Measurements from ENCODE around the gene ZNF853. TPM values are rescaled to one million over a fixed set of nuclear protein-coding genes. Genes with fewer than 3 reads are reported as not detected.
"Not testable (repeated sequence)": the region's sequence is repeated elsewhere in the genome, so short reads cannot be mapped to it uniquely, and the experiment has no call there.

ZNF853 gene
- total and polyA plus RNA-seq, 2 donors (not counting 3 experiments of a cell fraction or from before 2014, with no cell fraction given), result 0.47 to 0.58 TPM

GRCh38 chr7:6658618-6659345 is 43.4 kb downstream of the ZNF853 start:
- H3K9ac ChIP-seq (replicated peaks; ENCODE audit: extremely low read depth, insufficient read depth, low read length), result no peak overlapping the region
- POLR2A ChIA-PET, result no interaction called here
- intact Hi-C loops (cut with micrococcal nuclease), result no loop called here
- DNase-seq (ENCODE audit: low read depth, low spot score) (no peak), FAIRE-seq (no peak)
- H3K4me3 ChIP-seq (replicated peaks in 1 of 3; ENCODE audit: insufficient read depth in 1 of 3, low read depth in 1 of 3, low read length in 3 of 3), result no peak overlapping the region
- BruUV-seq (replicated peaks), result no TSS peak
- no peaks in the 10 kb centered on the region for H3K9me3 ChIP-seq (replicated peaks; ENCODE audit: control insufficient read depth, insufficient read depth, low read length)
- no peaks in the 10 kb centered on the region for H3K4me1 ChIP-seq (ENCODE audit: control insufficient read depth, extremely low read depth, insufficient read depth, low read length)
- no peaks in the 10 kb centered on the region for H3K79me2 ChIP-seq (ENCODE audit: control insufficient read depth, insufficient read depth, low read length)
- CTCF ChIA-PET, result no interaction called here
- no peaks in the 10 kb centered on the region for H3K36me3 ChIP-seq (ENCODE audit: control insufficient read depth in 2 of 2, extremely low read depth in 1 of 2, insufficient read depth in 2 of 2, low read length in 2 of 2)
- no peaks in the 10 kb centered on the region for H4K20me1 ChIP-seq (replicated peaks; ENCODE audit: control insufficient read depth, extremely low read depth, insufficient read depth, low read length)
- H3K27me3 ChIP-seq (ENCODE audit: control insufficient read depth in 2 of 2, insufficient read depth in 2 of 2, low read length in 2 of 2), result peaks cover 0 to 4% of the 10 kb centered on the region in 2 experiments
- no peak overlapping the region for H3K4me2 ChIP-seq (ENCODE audit: insufficient read depth, low read length)
- H2AFZ ChIP-seq (ENCODE audit: low read depth, low read length), result no peak overlapping the region
- no peak overlapping the region for H3K27ac ChIP-seq (ENCODE audit: insufficient read depth, low read depth, low read length)
- TF ChIP-seq POLR2A (IDR thresholded peaks at IDR 0.05; ENCODE audit: low read depth, low read length) (no peak), GATA2 (IDR thresholded peaks at IDR 0.05; ENCODE audit: insufficient read depth, insufficient read length, low read depth, low read length) (no peak), POLR2AphosphoS5 (IDR thresholded peaks at IDR 0.05; ENCODE audit: insufficient read depth, low read depth, low read length) (no peak), EZH2 (IDR thresholded peaks at IDR 0.05; ENCODE audit: borderline replicate concordance, low read depth, low read length, severe bottlenecking) (no peak), FOS (IDR thresholded peaks at IDR 0.05; ENCODE audit: borderline replicate concordance, insufficient read depth, low read length) (no peak), JUN (IDR thresholded peaks at IDR 0.05; ENCODE audit: borderline replicate concordance, insufficient read depth, insufficient read length, low read depth) (no peak), MYC (IDR thresholded peaks at IDR 0.05; ENCODE audit: low read depth, low read length) (no peak), MAX (IDR thresholded peaks at IDR 0.05; ENCODE audit: insufficient read depth, insufficient read length) (no peak)
- TF ChIP-seq, protein P1, sequence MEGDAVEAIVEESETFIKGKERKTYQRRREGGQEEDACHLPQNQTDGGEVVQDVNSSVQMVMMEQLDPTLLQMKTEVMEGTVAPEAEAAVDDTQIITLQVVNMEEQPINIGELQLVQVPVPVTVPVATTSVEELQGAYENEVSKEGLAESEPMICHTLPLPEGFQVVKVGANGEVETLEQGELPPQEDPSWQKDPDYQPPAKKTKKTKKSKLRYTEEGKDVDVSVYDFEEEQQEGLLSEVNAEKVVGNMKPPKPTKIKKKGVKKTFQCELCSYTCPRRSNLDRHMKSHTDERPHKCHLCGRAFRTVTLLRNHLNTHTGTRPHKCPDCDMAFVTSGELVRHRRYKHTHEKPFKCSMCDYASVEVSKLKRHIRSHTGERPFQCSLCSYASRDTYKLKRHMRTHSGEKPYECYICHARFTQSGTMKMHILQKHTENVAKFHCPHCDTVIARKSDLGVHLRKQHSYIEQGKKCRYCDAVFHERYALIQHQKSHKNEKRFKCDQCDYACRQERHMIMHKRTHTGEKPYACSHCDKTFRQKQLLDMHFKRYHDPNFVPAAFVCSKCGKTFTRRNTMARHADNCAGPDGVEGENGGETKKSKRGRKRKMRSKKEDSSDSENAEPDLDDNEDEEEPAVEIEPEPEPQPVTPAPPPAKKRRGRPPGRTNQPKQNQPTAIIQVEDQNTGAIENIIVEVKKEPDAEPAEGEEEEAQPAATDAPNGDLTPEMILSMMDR (IDR thresholded peaks at IDR 0.05; ENCODE audit: extremely low read depth in 1 of 2, insufficient read depth in 1 of 2, low read depth in 1 of 2, low read length in 2 of 2), result no peak
- no peaks in the 10 kb centered on the region for H3K9me1 ChIP-seq (replicated peaks; ENCODE audit: control insufficient read depth, extremely low read depth, insufficient read depth, low read length)
- dilution Hi-C loops (cut with MboI; ENCODE audit: extremely low pct_ligation_motif_present, low sequenced_read_pairs), result no loop called here

GRCh38 chr7:6670851-6671250 is 55.4 kb downstream of the ZNF853 start:
- H3K79me2 ChIP-seq (ENCODE audit: control insufficient read depth, insufficient read depth, low read length); H3K27ac ChIP-seq (ENCODE audit: insufficient read depth, low read depth, low read length); H3K9me1 ChIP-seq (replicated peaks; ENCODE audit: control insufficient read depth, extremely low read depth, insufficient read depth, low read length); intact Hi-C loops (cut with micrococcal nuclease); H4K20me1 ChIP-seq (replicated peaks; ENCODE audit: control insufficient read depth, extremely low read depth, insufficient read depth, low read length); H3K4me3 ChIP-seq (replicated peaks in 1 of 3; ENCODE audit: insufficient read depth in 1 of 3, low read depth in 1 of 3, low read length in 3 of 3); BruUV-seq (replicated peaks); H3K4me1 ChIP-seq (ENCODE audit: control insufficient read depth, extremely low read depth, insufficient read depth, low read length); POLR2A ChIA-PET; FAIRE-seq; CTCF ChIA-PET; dilution Hi-C loops (cut with MboI; ENCODE audit: extremely low pct_ligation_motif_present, low sequenced_read_pairs); H3K4me2 ChIP-seq (ENCODE audit: insufficient read depth, low read length); H3K9ac ChIP-seq (replicated peaks; ENCODE audit: extremely low read depth, insufficient read depth, low read length); H3K36me3 ChIP-seq (ENCODE audit: control insufficient read depth in 2 of 2, extremely low read depth in 1 of 2, insufficient read depth in 2 of 2, low read length in 2 of 2); H3K27me3 ChIP-seq (ENCODE audit: control insufficient read depth in 2 of 2, insufficient read depth in 2 of 2, low read length in 2 of 2); H2AFZ ChIP-seq (ENCODE audit: low read depth, low read length); DNase-seq (ENCODE audit: low read depth, low spot score); H3K9me3 ChIP-seq (replicated peaks; ENCODE audit: control insufficient read depth, insufficient read depth, low read length): not testable (repeated sequence)
